HL-60/S4 (cell line): ENCODE results near the gene SRRM3.

Experiments
- in situ Hi-C: fragments of 300-500 bp; cut with MboI; formaldehyde crosslinking; loops from 2 replicates; pipeline ENCODE4 v1.14.3; 2022; ENCODE audit warnings: low sequenced_read_pairs

The SRRM3 gene

DNA sequence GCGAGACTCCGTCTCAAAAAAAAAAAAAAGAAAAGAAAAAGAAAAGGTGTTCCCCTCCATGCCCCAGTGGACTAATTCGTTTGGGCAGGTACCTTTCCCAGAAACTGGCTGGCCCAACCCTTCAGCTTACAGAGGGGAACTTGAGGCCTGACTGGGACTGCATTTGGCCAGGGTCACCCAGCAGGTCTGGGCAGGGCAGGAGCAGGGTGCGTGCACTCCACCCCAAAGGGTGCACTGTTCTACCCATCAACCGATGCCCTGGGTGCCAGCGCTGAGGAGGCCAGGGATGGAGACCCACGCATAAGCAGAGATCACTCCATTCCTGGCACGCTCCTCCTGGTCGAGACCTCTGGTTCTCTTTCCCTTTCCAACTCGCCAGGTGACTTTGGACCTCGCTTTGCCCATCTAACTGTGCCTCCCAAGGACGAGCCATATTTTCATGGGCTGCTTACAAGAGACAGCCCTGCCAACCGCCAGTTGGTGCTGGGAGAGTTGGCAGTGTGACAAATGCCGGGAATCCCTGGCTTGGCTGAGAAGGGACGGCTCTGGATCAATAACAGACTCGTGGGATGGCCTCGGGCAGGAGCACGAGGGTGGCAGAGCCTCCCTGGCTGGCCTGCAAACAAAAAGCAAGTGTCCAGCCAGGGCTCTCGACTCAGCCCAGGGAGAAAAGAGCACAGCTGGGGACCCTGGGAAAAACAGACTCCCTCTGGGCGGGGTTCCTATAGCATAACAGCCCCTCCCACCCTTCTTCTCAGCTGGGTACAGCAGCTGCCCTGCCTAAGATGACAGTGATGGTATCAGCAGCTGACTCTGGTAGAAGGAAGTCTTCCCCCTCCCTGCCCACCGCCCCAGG is 108.6 kb downstream of the SRRM3 start:
- in situ Hi-C loops = loop anchor here (5.0 to 25.0 kb wide), 2 partner anchors 128 to 448 kb away; no protein-coding TSS in a partner anchor

DNA sequence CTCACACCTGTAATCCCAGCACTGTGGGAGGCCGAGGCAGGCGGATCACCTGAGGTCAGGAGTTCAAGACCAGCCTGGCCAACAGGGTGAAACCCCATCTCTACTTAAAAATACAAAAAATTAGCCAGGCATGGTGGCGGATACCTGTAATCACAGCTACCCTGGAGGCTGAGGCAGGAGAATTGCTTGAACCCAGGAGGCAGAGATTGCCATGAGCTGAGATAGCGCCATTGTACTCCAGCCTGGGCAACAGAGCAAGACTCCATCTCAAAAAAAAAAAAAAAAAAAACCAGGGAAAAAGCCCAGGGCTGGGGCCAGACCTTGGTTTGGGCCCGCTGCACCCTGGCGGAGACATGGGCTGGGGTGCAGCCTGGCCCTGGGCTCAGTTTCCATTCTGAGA is 110.1 kb downstream of the SRRM3 start:
- in situ Hi-C loops = loop anchor here (5.0 to 25.0 kb wide), 2 partner anchors 130 to 450 kb away; no protein-coding TSS in a partner anchor

DNA sequence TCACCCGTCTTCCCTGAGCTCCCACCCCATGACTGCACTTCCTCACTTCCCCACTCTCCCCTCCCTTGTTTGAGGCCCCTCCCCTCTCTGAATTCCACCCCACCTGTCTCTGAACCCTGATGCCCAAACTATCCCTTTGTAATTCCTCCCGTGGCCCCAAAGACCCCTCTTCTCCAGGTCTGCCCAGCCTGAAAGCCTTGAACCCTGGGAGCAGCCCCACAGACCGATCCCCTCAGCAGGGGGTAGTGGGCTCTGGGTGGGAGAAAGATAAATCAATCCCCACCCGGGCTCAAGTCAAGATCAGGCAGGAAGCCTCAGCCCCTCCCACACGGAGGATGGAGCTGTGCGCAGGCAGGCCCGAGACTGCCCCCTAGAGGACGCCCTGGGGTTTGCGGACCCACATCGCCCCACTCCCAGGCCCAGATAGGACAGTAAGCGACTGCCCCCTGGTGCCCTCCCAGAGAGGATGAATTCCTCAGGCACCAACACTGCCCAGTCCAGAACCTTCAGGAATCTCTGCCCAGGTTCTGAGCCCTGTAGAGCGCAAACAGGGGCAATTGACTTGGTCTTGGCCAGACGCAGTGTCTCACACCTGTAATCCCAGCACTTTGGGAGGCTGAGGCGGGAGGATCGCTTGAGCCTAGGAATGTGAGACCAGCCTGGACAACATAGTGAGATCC is 112.5 kb downstream of the SRRM3 start:
- in situ Hi-C loops = loop anchor here (5.0 to 25.0 kb wide), 2 partner anchors 132 to 452 kb away; no protein-coding TSS in a partner anchor

DNA sequence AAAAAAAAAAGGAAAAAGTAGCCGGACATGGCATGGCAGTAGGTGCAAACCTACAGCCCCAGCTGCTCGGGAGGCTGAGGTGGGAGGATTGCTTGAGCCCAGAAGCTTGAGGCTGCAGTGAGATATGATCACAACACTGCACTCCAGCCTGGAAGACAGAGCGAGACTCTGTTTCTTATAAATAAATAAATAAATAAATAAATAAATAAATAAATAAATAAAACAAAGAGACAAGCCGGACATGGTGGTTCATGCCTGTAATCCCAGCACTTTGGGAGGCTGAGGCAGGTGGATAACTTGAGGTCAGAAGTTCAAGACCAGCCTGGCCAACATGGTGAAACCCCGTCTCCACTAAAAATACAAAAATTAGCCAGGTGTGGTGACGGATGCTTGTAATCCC is 113.0 kb downstream of the SRRM3 start:
- in situ Hi-C loops = loop anchor here (5.0 to 25.0 kb wide), 2 partner anchors 132 to 452 kb away; no protein-coding TSS in a partner anchor

DNA sequence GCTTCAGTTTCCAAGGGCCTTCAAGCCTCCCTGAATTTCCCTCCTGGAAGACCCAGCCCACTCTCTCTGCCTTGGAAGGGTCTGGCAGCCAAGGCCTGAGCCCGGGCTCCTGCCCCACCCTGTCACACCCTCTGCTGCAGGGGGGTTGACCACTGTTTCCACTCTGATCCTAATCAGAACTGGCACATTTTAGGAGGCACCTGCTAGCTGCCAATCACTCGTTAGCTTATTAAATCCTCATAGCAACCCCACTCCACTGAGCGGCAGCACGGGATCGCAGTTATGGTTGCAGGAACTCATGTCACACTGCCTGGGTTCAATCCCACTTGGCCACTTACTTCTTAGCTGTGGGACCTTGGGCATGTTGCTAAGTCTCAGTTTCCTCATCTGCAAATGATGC is 113.7 kb downstream of the SRRM3 start:
- in situ Hi-C loops = loop anchor here (25.0 kb wide), 1 partner anchor 453 kb away; no protein-coding TSS in a partner anchor

DNA sequence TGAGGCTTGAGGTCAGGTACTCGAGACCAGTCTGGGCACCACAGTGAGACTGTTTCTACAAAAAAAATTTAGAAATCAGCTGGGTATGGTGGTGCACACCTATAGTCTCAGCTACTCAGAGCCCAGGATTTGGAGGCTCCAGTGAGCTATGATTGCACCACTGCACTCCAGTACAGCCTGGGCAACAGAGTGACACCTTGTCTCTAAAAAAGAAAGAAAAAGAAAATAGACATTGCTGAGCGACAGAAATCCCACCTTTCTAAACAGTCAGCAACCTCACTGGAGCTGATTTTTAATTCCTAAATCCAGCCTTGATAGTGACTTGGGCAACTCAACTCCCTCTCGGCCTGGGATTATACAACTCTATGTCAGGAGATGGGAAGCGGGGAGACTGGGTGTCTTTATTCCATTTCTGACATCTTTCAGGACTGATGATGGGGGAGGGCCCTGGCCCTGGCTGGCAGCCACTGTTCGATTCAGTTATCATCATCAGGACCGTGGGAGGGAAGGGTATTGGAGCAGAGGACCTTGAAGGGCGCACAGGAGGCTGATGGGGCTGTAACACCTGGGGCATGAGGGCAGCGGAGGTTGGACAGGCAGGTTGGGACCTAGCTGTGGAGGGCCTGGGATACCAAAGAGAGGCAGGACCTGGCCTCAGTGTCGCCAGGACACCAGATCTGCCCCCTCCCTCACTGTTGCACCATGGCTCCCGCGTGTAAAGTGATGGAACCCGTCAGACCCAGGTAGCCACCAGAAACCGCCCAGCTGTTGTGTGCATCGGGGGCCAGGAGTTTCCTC is 115.5 kb downstream of the SRRM3 start:
- in situ Hi-C loops = loop anchor here (25.0 kb wide), 1 partner anchor 455 kb away; no protein-coding TSS in a partner anchor

DNA sequence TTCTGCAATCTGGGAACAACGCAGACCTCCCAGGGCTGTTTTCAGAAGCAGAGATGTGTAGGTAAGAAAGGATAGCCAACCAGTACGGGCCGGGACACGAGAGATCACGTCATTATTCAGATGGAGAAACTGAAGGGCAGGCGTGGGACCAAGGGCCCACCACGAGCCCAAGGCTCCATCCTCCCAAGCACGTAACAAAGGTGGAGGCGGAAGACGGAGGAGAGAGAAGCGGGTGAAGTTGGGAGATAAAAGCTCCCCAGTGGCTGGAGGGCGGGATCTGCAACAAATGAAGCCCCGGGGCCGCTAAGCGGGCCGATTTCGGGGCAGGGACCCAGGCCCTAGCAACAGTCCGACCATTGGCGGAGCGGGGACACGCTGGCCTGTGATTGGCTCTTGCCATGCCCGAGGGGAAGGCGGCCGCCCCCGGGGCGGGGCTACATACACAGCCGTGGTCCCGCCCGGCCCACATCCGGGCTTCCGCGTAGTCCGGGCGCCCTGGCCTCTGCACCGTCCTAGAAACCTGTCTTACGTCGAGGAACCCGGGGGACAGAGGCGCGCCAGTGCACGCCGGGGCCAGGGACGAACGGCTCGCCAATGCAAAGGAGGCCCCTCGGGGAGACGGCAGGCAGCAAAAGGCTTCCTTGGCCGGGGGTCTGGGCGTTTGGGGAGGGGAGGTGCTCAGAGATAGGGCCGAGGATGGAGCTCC is 116.2 kb downstream of the SRRM3 start:
- in situ Hi-C loops = loop anchor here (25.0 kb wide), 1 partner anchor 456 kb away; no protein-coding TSS in a partner anchor

DNA sequence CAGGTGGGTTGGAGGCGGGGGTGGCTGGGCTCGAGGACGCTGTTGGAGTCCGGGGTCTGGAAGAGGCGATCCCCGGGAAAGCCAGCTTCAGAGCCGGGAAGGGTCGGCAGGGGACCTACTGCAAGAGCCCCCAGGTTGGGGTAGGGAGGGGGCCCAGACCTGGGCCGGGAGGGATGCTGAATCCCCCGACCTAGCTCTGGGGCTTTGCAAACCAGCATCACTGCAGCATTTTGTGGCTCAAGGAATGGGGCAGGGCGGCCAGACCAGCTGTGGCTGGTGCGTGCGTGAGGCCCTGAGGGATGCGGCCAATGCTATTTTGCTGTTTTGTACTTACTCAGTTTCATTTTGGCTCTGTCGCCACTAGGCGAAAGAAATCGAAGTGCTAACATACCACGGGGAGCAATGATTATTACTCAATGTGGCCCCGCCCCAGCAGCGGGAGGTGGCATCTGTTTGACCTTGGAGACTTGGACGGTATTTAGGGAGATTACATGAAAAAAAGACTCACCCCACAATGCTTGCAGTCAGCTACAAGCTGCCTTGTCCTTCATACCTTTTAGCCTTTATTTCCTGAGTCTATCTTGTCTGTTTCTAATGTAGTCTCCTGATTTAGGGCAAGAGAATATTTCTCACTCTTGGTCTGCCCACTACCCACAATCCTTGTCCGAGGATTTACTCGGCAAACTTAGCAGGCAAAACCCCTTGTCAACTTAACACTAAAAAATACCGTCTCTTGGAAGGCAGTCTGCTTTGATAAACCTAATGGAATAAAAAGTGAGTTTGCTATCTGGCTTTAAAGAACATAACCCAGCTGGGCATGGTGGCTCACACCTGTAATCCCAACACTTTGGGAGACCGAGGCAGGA is 117.0 kb downstream of the SRRM3 start:
- in situ Hi-C loops = loop anchor here (25.0 kb wide), 1 partner anchor 456 kb away; no protein-coding TSS in a partner anchor

DNA sequence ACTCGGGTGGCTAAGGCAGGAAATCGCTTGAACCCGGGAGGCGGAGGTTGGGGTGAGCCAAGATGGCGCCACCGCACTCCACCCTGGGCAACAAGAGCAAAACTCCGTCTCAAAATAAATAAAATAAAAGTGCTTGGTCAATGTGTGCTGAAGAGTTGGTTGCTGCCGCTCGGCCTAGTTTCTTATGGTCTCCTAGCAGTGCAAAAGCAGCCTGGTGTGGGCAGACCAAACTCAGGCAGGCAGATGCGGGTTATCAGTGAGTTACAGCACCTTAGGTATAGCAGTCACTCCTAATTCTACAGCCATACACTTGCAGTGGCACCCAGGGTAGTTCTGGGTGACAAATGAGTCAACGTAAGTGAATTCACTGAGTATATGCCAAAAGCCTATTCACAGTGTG is 123.4 kb downstream of the SRRM3 start:
- in situ Hi-C loops = no loop called here

DNA sequence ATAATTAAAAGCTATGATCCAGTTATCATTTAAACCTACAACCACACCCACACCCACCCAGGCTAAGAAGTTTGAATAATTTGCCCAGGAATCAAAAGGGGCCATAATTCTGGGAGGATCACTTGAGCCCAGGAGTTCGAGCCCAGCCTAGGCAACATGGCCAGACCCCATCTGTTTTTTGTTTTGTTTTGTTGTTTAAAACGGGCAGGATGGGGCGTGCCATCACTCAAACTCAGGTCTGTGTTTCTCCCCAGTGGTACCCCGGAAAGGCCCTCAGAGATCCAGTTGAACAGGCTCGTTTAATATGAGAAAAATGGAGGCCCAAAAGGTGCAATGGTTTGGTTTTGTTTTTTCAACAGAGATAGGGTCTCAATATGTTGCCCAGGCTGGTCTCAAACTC is 124.1 kb downstream of the SRRM3 start:
- in situ Hi-C loops = no loop called here

DNA sequence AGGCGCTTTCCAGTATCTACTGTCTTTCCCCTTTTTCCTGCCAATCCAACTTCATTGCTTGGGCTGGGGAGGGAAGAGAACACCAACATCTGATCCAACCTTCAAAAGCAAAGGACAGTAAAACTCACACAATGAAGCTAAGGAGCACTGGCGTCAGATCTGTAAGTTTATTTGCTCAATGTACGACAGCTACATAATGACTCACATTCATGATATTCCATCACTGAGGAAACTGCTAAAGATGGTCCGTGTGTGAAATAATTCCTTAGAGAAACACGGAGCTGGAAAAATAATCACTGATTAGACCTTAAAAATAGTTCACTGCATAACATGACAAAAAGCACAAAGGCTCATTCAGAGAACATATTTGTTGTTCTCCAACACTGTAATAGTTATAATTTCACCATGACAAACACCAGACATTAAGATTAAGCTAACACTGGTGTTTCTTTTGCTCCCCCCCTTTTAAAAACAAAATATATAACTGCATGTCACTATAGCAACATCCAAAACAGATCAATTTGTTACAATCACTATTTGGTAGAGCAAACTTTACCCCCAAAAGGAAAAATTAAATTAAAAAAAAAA is 125.0 kb downstream of the SRRM3 start:
- in situ Hi-C loops = no loop called here

DNA sequence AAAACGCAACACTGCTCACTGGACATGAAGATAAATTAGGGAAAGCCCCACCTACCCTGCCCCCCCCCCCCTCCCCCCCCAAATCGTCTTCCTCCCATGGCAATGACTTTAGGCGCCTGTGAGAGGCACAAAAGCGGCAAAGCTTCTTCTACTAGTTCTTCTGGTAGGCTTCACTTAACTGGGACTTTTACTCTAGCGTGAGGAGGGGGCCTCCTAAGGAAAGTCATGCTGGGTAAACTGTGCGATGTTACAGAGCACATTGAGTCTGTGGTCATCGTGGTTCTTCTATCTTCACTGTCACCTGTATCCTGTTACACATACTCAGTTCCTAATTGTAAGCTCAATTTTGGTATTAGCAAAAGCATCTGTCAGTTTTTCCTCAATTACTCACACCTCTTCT is 125.9 kb downstream of the SRRM3 start:
- in situ Hi-C loops = no loop called here

DNA sequence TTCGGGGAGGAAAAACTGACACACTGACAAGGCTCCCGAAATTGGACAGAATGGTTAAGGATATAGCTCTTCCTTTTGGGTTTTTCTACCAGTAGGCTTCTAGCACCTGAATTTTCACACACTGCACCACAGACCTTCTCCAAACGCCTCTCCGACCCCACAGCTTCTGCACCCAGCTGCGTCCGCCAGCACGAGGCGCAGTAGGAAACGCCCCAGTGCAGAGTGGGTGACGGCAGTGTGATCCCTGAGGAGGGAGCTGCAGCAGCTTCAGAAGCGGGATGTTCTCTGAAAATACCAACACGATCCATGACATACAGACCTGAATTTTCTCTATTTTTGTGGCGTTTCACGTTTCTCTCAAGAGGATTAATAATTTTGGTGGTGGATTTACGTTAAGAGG is 126.7 kb downstream of the SRRM3 start:
- in situ Hi-C loops = no loop called here

DNA sequence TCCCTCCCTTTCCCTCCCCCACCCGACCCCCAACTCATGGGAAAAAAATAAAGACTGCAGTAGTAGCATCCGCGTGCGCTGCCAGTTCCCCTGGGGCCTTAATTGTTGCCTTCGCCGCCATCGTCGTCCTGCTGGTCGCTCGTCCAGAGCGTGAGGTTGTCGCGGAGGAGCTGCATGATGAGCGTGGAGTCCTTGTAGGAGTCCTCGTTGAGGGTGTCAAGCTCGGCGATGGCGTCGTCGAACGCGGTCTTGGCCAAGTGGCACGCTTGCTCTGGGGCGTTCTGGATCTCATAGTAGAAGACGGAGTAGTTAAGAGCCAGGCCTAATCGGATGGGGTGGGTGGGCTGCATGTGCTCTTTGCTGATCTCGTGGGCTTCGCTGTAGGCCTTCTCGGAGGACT is 127.8 kb downstream of the SRRM3 start:
- in situ Hi-C loops = no loop called here

DNA sequence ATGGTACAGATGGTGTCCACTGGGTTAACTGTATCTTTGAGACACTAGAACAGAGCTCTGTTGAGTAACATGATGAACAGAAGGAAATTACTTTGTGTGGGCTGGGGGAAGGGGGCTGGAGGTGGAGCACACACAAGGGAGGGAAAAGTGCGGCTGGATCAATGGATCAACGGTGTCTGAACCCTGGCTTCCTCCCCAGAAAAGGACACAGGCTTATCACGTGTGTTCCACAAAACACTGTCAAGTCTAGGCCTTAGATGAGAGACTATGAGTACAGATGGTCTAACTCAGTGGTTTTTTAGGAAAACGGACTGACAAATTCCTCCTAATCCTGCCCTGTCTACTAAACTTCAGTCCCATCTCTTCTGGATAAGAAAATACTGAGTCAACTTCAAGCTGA is 128.6 kb downstream of the SRRM3 start:
- in situ Hi-C loops = no loop called here

DNA sequence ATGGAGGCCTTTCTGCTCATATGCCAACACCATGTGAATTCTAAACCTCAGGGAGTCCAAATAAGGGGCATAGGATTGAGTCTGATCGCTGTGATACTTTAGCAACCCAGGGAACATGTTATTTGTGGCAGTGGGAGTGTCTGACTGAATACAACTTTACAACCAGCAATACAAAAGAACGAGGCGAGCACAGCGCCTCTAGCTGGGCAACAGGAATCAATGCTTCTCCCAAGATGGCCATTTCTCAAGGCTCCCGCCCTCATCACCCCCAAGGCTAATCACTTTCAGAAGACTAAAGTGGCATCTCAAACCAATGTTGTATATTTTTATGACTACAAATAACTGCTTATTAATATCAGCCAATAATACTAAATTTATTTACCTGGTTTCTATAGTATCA is 129.0 kb downstream of the SRRM3 start:
- in situ Hi-C loops = no loop called here

DNA sequence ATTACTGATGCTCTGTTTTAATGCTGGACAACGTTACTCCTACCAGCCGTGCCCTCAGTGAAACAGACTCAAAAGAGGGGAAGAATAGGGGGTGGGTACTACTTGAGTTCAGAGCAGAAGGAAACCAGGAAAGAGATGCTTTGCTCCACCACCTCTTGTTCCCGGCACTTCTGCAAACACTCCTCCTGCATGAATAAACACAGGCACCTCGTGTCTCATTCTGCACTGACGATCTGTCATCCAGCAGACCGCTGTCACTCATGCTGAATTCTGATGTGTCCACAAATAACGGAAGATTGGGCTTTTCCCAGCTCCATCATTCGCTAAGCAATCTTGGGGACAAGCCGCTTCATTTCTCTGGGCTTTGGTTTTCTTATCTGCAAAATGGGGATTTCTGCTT is 130.4 kb downstream of the SRRM3 start:
- in situ Hi-C loops = no loop called here

DNA sequence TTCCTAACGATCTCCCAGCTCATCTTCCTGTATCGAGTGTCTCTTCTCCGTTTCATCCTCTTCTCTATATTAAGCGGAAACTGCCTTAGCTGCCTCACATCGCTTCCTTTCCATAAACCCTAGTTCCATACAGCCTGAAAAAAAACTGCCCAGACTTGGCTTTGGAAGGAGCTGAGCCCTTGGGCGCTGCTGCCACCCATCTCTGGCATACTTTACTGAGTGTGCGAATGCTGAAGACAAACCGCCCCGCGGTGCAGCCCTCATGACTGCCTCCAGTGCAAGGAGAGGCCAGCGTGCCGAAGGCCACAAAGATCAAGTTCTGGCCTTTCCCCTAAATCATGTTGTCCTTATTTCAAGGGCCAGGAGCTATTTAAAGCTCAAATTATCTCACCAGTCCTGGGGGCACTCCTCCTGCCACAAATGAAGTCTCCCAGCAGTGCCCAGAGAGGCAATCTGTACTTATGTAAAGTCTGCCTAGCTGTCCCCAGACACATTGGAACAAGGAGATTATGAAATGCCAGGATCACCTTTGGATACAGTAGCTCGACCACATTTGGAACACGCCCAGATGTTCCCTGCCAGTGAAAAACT is 131.9 kb downstream of the SRRM3 start:
- in situ Hi-C loops = no loop called here
